Measurements from ENCODE around the gene VPREB1.

Gene VPREB1

GRCh38 chr22:22228421-22228820 lies 16.2 kb upstream of the VPREB1 start:
- DNase-seq (ENCODE audit: low read depth in 1 of 2, low spot score in 1 of 2) = no peak
- H3K27me3 ChIP-seq (ENCODE audit: insufficient read depth, poor library complexity, severe bottlenecking) = no peaks in the 10 kb centered on the region
- TF ChIP-seq GABPA (IDR thresholded peaks at IDR 0.05; ENCODE audit: low read depth) (no peak), CTCF (IDR thresholded peaks at IDR 0.05; ENCODE audit: insufficient read depth, low read length) (no peak), SPI1 (IDR thresholded peaks at IDR 0.05; ENCODE audit: borderline replicate concordance, low read depth) (no peak), REST (IDR thresholded peaks at IDR 0.05; ENCODE audit: insufficient replicate concordance, low read depth) (no peak), POLR2AphosphoS5 (IDR thresholded peaks at IDR 0.05; ENCODE audit: low read depth) (no peak)

GRCh38 chr22:22228921-22229320 lies 15.7 kb upstream of the VPREB1 start:
- TF ChIP-seq CTCF (IDR thresholded peaks at IDR 0.05; ENCODE audit: insufficient read depth, low read length) = no peak
- DNase-seq (ENCODE audit: low read depth in 1 of 2, low spot score in 1 of 2) = no peak
- no peaks in the 10 kb centered on the region for H3K27me3 ChIP-seq (ENCODE audit: insufficient read depth, poor library complexity, severe bottlenecking)
- H3K27ac ChIP-seq (replicated peaks) = no peak overlapping the region
- no peak overlapping the region for H3K4me3 ChIP-seq (replicated peaks; ENCODE audit: insufficient read depth, low read length)

More at GRCh38 chr22:22228421-22228820, 16.2 kb upstream of the VPREB1 start:
- Histone ChIP-seq H3K27ac (replicated peaks) (no peak overlapping the region), H3K4me3 (replicated peaks; ENCODE audit: insufficient read depth, low read length) (no peak overlapping the region)

GRCh38 chr22:22229683-22230420 lies 14.7 kb upstream of the VPREB1 start:
- no peak overlapping the region for H3K4me3 ChIP-seq (replicated peaks; ENCODE audit: insufficient read depth, low read length)
- no peak overlapping the region for H3K27ac ChIP-seq (replicated peaks)
- no peak for DNase-seq (ENCODE audit: low read depth in 1 of 2, low spot score in 1 of 2)
- H3K27me3 ChIP-seq (ENCODE audit: insufficient read depth, poor library complexity, severe bottlenecking) = no peaks in the 10 kb centered on the region
- TF ChIP-seq CTCF (IDR thresholded peaks at IDR 0.05; ENCODE audit: insufficient read depth, low read length) (no peak), GABPA (IDR thresholded peaks at IDR 0.05; ENCODE audit: low read depth) (no peak), POLR2AphosphoS5 (IDR thresholded peaks at IDR 0.05; ENCODE audit: low read depth) (no peak), SPI1 (IDR thresholded peaks at IDR 0.05; ENCODE audit: borderline replicate concordance, low read depth) (peak; percentile 17; the same call in 1 of the 2 replicates), REST (IDR thresholded peaks at IDR 0.05; ENCODE audit: insufficient replicate concordance, low read depth) (no peak)

- Histone ChIP-seq H3K27me3 (ENCODE audit: insufficient read depth, poor library complexity, severe bottlenecking) (no peaks in the 10 kb centered on the region), H3K27ac (replicated peaks) (no peak overlapping the region), H3K4me3 (replicated peaks; ENCODE audit: insufficient read depth, low read length) (no peak overlapping the region)
- no peak for DNase-seq (ENCODE audit: low read depth in 1 of 2, low spot score in 1 of 2)
- TF ChIP-seq GABPA (IDR thresholded peaks at IDR 0.05; ENCODE audit: low read depth) = no peak
These were observed 14.1 kb upstream of the VPREB1 start for GRCh38 chr22:22230438-22230837.

Measured in HL-60 (cell line).